HCT116 (cell line): ENCODE data around the gene BRD9. TPM values are rescaled to one million over a fixed set of nuclear protein-coding genes. Genes with fewer than 3 reads are reported as not detected.

Experiments used
- ATAC-seq: fragments of 200-7000 bp; cut with Tn5 transposase; 2 replicates; pipeline ENCODE4 v1.9.1; 2020; ENCODE audit warnings: mild to moderate bottlenecking, moderate library complexity
- BruUV-seq: library from RNA; stranded (reverse); fragments of 400-500 nt; replicated peaks from 2 replicates; lab custom pipeline; 2021; lab: Mats Ljungman, UMichigan
- CTCF ChIA-PET: fragments of 300-600 bp; sonication (Branson Sonifier 250); formaldehyde crosslinking; loops from one replicate; lab custom pipeline; 2021; ENCODE audit warnings: antibody characterized with exemption; lab: Charles Lee
- POLR2A ChIA-PET: fragments of 300-600, 350-600 bp; sonication (Branson Sonifier 250); formaldehyde crosslinking; loops from one replicate; lab custom pipeline; 2021; ENCODE audit warnings: antibody characterized with exemption; lab: Charles Lee
- RAD21 ChIA-PET, 2 experiments: fragments of 300-600 bp; sonication (Branson Sonifier 250); formaldehyde crosslinking; loops; one replicate each; lab custom pipeline; 2023; ENCODE audit warnings: low total read pairs in 2 of 2; ENCODE audit not compliant: uncharacterized antibody in 2 of 2, unreplicated experiment in 2 of 2, low non-redundant PET in 1 of 2; lab: Charles Lee
- DNase-seq: peaks from one replicate; pipeline ENCODE4 v3.0.0-alpha.2; 2010; ENCODE audit warnings: low read depth, low spot score
- H2AFZ ChIP-seq: fragments of 200-600 bp; shearing (Covaris generic), sonication (generic); 2 replicates; pipeline ENCODE4 v1.6.1; 2017; ENCODE audit warnings: low read depth, mixed run types, mixed read lengths, antibody characterized with exemption, low read length; ENCODE audit not compliant: poor library complexity, severe bottlenecking
- H3K27ac ChIP-seq: 2 replicates; pipeline ENCODE4 v1.5.1; 2012; ENCODE audit warnings: low read depth, low read length
- H3K27me3 ChIP-seq: fragments of 200-600 bp; sonication (generic); 2 replicates; pipeline ENCODE4 v1.6.1; 2016; ENCODE audit warnings: mixed run types, low read length, mixed read lengths; ENCODE audit not compliant: insufficient read depth
- H3K36me3 ChIP-seq, 2 experiments: fragments of 200-500 bp in 1 of 2; fragments of 200-600 bp in 1 of 2; sonication (Bioruptor generic) in 1 of 2; sonication (generic) in 1 of 2; 2 replicates each; pipeline versions ENCODE4 v1.5.1 to v1.6.1; 2014 to 2016; ENCODE audit warnings: low read length in 2 of 2, inconsistent platforms in 1 of 2, mixed read lengths in 1 of 2, mixed run types in 1 of 2; ENCODE audit not compliant: insufficient read depth in 2 of 2, control insufficient read depth in 1 of 2
- H3K4me1 ChIP-seq, 2 experiments: fragments of 200-600 bp in 1 of 2; sonication (generic) in 1 of 2; 2 replicates each; pipeline versions ENCODE4 v1.5.1 to v1.6.1; 2012 to 2017; ENCODE audit warnings: low read length in 2 of 2, inconsistent platforms in 1 of 2, mild to moderate bottlenecking in 1 of 2, mixed read lengths in 1 of 2, mixed run types in 1 of 2, moderate library complexity in 1 of 2; ENCODE audit not compliant: insufficient read depth in 2 of 2, control insufficient read depth in 1 of 2
- H3K4me2 ChIP-seq: fragments of 200-600 bp; sonication (generic); 2 replicates; pipeline ENCODE4 v1.6.1; 2017; ENCODE audit warnings: mixed run types, low read length, mixed read lengths
- H3K4me3 ChIP-seq, 2 experiments: fragments of 200-600 bp in 1 of 2; sonication (generic) in 1 of 2; replicated peaks in 1 of 2; 2 replicates each; pipeline ENCODE4 v1.5.1; 2011 to 2016; ENCODE audit warnings: low read length in 2 of 2, control low read depth in 1 of 2, low read depth in 1 of 2, mild to moderate bottlenecking in 1 of 2, mixed read lengths in 1 of 2, mixed run types in 1 of 2
- H3K79me2 ChIP-seq: fragments of 200-600 bp; sonication (generic); 2 replicates; pipeline ENCODE4 v1.6.1; 2017; ENCODE audit warnings: mild to moderate bottlenecking, mixed run types, low read length, moderate library complexity, mixed read lengths; ENCODE audit not compliant: insufficient read depth
- H3K9ac ChIP-seq: fragments of 200-600 bp; sonication (generic); 2 replicates; pipeline ENCODE4 v1.6.1; 2016; ENCODE audit warnings: low read length, mixed read lengths
- H3K9me2 ChIP-seq: fragments of 200-600 bp; sonication (generic), shearing (Covaris generic); 2 replicates; pipeline ENCODE4 v1.6.1; 2017; ENCODE audit warnings: mixed run types, mild to moderate bottlenecking, moderate library complexity; ENCODE audit not compliant: insufficient read depth
- H3K9me3 ChIP-seq, 2 experiments: fragments of 200-500 bp in 1 of 2; fragments of 200-600 bp in 1 of 2; sonication (Bioruptor generic) in 1 of 2; sonication (generic) in 1 of 2; 2 replicates each; pipeline ENCODE4 v1.6.1; 2014 to 2017; ENCODE audit warnings: low read length in 2 of 2, mixed read lengths in 2 of 2, inconsistent platforms in 1 of 2, low read depth in 1 of 2, mild to moderate bottlenecking in 1 of 2, mixed run types in 1 of 2, moderate library complexity in 1 of 2; ENCODE audit not compliant: control insufficient read depth in 1 of 2, insufficient read depth in 1 of 2
- H4K20me1 ChIP-seq: fragments of 200-600 bp; sonication (generic), shearing (Covaris generic); 2 replicates; pipeline ENCODE4 v1.6.1; 2017; ENCODE audit warnings: mixed run types, mild to moderate bottlenecking, moderate library complexity; ENCODE audit not compliant: insufficient read depth
- ATF3 ChIP-seq: IDR thresholded peaks from 2 replicates; pipeline ENCODE4 v1.6.1; 2012
- CBX3 ChIP-seq: IDR thresholded peaks from 2 replicates; pipeline ENCODE4 v1.6.1; 2012; ENCODE audit warnings: low read depth
- CEBPB ChIP-seq: IDR thresholded peaks from 2 replicates; pipeline ENCODE4 v1.6.1; 2012; ENCODE audit warnings: low read depth
- EZH2 ChIP-seq: fragments of 200-600 bp; sonication (generic); IDR thresholded peaks from 2 replicates; pipeline ENCODE4 v1.6.1; 2017; ENCODE audit warnings: antibody characterized with exemption, mixed run types
- FOSL1 ChIP-seq: IDR thresholded peaks from 2 replicates; pipeline ENCODE4 v1.6.1; 2012; ENCODE audit warnings: low read depth
- POLR2AphosphoS5 ChIP-seq: IDR thresholded peaks from 2 replicates; pipeline ENCODE4 v1.6.1; 2011; ENCODE audit warnings: mild to moderate bottlenecking, low read depth, low read length, moderate library complexity
- SP1 ChIP-seq: IDR thresholded peaks from 2 replicates; pipeline ENCODE4 v1.6.1; 2012; ENCODE audit warnings: low read depth
- SRF ChIP-seq: IDR thresholded peaks from 2 replicates; pipeline ENCODE4 v1.6.1; 2012; ENCODE audit warnings: low read depth
- TCF7L2 ChIP-seq: IDR thresholded peaks from 2 replicates; pipeline ENCODE4 v1.7.0; 2011; ENCODE audit warnings: borderline replicate concordance, inconsistent platforms; ENCODE audit not compliant: insufficient read depth, insufficient read length; ENCODE audit errors: extremely low read depth
- YY1 ChIP-seq: IDR thresholded peaks from 2 replicates; pipeline ENCODE4 v1.6.1; 2011; ENCODE audit warnings: low read length, low read depth, moderate library complexity, mild to moderate bottlenecking; ENCODE audit not compliant: insufficient replicate concordance; ENCODE audit errors: extremely low read depth
- ZFX ChIP-seq: fragments of 450-650 bp; IDR thresholded peaks from 2 replicates; pipeline ENCODE4 v1.6.1; 2017
- ZNF274 ChIP-seq: fragments of 200-500 bp; sonication (Bioruptor generic); IDR thresholded peaks from 2 replicates; pipeline ENCODE4 v1.6.1; 2014; ENCODE audit warnings: mild to moderate bottlenecking, low read depth, low read length, inconsistent platforms
- intact Hi-C: fragments of 100-400 bp; cut with micrococcal nuclease; formaldehyde crosslinking; loops from 2 replicates; pipeline ENCODE4 v1.10.0; 2022
- total RNA-seq: library from RNA; stranded (reverse); gene quantifications from one replicate; pipeline ENCODE4 v1.2.1, GENCODE V29; 2021; ENCODE audit not compliant: unreplicated experiment
- TF ChIP-seq, protein P1 (sequence below): IDR thresholded peaks from 2 replicates; pipeline ENCODE4 v1.6.1; 2012
- TF ChIP-seq, protein P2 (sequence below): IDR thresholded peaks from 2 replicates; pipeline ENCODE4 v1.6.1; 2011; ENCODE audit warnings: mild to moderate bottlenecking, low read length, moderate library complexity; ENCODE audit not compliant: insufficient replicate concordance; ENCODE audit errors: extremely low read depth

BRD9 gene
- total RNA-seq, 1 experiment from 2014 or later, result 54.6 TPM

- H4K20me1 ChIP-seq, result no peaks in the 10 kb centered on the region
- no peaks in the 10 kb centered on the region for H3K9me2 ChIP-seq
- no peak overlapping the region for H3K27ac ChIP-seq
- H3K4me1 ChIP-seq, result 0 out of 4 replicates have a peak, but pooled peaks cover 0 to 3% of the 10 kb centered on the region in 2 experiments
- intact Hi-C loops, result no loop called here
- no peak overlapping the region for H2AFZ ChIP-seq
- BruUV-seq, result no TSS peak
- ChIA-PET POLR2A (no interaction called here), CTCF (no interaction called here), RAD21 (no interaction called here)
- no peaks in the 10 kb centered on the region for H3K27me3 ChIP-seq
- no peaks in the 10 kb centered on the region for H3K79me2 ChIP-seq
- no peaks in the 10 kb centered on the region for H3K9me3 ChIP-seq
- H3K9ac ChIP-seq, result no peak overlapping the region
- no peak overlapping the region for H3K4me3 ChIP-seq
- H3K4me2 ChIP-seq, result no peak overlapping the region
- no peak for DNase-seq
- ATAC-seq, result no peak
- H3K36me3 ChIP-seq, result no peaks in the 10 kb centered on the region
- TF ChIP-seq, protein P1, sequence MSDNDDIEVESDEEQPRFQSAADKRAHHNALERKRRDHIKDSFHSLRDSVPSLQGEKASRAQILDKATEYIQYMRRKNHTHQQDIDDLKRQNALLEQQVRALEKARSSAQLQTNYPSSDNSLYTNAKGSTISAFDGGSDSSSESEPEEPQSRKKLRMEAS, result no peak
- TF ChIP-seq YY1 (no peak), ATF3 (no peak), POLR2AphosphoS5 (no peak), CEBPB (no peak), FOSL1 (no peak), SP1 (no peak), ZFX (no peak), EZH2 (no peak), CBX3 (no peak), SRF (no peak), ZNF274 (no peak), TCF7L2 (no peak)
- TF ChIP-seq, protein P2, sequence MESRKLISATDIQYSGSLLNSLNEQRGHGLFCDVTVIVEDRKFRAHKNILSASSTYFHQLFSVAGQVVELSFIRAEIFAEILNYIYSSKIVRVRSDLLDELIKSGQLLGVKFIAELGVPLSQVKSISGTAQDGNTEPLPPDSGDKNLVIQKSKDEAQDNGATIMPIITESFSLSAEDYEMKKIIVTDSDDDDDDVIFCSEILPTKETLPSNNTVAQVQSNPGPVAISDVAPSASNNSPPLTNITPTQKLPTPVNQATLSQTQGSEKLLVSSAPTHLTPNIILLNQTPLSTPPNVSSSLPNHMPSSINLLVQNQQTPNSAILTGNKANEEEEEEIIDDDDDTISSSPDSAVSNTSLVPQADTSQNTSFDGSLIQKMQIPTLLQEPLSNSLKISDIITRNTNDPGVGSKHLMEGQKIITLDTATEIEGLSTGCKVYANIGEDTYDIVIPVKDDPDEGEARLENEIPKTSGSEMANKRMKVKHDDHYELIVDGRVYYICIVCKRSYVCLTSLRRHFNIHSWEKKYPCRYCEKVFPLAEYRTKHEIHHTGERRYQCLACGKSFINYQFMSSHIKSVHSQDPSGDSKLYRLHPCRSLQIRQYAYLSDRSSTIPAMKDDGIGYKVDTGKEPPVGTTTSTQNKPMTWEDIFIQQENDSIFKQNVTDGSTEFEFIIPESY, result no peak
Observed at GRCh38 chr5:926417-927171, 34.0 kb upstream of the BRD9 start.
